Effector CD8-positive, alpha-beta T cell (primary cell): ENCODE results near the gene NR4A3.
"Not testable (repeated sequence)": the region's sequence is repeated elsewhere in the genome, so short reads cannot be mapped to it uniquely, and the experiment has no call there.

Source experiments
- DNase-seq: peaks from one replicate; lab custom pipeline; 2025; lab: John Stamatoyannopoulos, UW
- total RNA-seq, 4 experiments: gene quantifications; one replicate each; lab custom pipeline; 2026; lab: John Stamatoyannopoulos, UW

Gene NR4A3
- 5.1 to 48.4 (median 15.4) reads per million in 4 experiments for total RNA-seq

DNA sequence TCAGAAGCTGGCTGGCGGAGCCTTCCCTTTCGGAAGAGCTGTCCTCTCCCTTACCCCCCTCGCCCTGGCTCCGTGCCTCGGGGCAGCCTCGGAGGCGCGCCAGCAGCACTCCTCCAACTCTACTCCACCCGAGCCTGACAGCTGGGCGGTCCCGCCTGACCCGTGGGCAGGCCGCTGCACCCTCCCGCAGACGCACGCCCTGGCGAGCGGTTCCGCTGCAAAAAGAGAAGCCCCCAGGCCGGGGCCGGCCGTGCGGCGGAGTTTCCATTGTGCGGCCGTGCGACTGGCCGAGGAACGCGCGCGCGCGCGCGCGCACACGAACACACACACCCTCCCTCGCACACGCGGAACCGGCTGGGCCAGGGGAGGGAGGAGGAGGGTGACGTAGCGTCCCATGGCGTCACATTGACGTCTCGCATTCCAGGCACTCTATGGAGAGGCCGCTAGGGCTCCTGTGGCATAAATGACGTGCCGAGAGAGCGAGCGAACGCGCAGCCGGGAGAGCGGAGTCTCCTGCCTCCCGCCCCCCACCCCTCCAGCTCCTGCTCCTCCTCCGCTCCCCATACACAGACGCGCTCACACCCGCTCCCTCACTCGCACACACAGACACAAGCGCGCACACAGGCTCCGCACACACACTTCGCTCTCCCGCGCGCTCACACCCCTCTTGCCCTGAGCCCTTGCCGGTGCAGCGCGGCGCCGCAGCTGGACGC is at the start of gene NR4A3:
Gene NR4A3, plus strand, starts transcription at position 490 of the 713 bp plus-strand sequence. CDS start 6,158 bp downstream, outside the sequence.
- DNase-seq: peak; percentile 83

DNA sequence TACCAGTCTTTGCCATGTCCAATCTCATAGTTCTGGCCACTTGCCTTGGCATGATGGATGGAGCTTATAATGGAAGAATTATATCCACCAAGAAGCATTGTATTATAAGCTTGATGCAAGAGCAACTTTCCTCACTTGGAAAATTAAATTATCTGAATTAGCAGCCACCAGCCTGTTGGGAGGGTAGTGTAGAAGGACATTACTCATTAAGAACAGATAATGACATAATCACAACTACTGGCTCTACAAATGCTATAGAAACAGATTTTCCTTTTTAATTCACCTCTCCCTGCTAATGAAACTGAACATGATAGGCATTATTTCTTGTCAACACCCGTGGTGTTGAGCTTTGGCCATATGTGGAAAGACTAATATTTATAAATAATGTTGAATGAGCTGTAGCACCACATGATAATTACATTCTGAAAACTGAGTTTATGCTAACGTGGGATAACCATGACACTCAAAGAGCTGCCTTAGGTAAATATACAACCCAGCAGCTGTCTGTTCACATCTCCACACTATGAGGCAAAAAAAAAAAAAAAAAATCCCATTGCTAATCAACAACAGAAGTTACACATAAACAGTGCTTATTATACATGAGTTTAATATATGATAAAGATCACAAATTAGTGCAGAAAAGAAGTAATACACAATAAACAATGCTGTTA is 48.1 kb upstream of the NR4A3 start:
- no peak for DNase-seq

DNA sequence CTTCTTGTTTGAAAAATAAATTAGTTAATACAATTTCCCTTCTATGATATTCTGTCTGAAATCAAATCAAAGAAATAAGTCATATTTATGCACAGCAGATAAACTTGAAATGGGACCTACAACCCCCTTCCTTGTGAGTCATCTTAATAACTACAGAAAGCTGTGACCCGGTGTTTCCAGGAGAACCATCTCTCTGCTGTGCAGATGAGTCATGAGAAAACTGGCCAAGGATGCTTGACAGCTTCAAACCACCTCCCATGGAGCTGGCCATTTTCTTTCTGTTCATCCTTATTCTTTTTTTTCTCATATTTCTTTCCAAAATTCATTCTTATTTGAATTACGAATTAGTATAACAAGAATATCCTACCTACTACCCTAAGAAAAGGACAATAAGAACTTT is 43.4 kb upstream of the NR4A3 start:
- no peak for DNase-seq

DNA sequence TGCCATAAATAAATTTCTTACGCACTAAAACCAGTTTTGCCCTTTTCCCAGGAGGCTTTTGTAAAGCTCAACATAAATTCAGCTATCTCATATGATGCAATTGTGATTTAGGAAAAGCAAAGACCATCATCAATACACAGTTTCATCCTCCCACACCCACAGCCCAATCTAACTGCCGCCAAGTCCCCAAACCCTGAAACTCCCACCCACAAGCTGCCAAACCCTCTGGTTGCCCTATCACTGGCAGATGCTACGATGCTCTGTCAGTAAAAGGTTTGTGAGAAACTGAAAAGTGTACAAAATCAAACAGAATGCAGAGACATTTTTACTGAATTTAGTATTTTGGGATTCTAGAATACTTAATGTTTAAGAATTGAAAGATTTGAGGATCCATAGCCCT is 42.8 kb upstream of the NR4A3 start:
- no peak for DNase-seq

DNA sequence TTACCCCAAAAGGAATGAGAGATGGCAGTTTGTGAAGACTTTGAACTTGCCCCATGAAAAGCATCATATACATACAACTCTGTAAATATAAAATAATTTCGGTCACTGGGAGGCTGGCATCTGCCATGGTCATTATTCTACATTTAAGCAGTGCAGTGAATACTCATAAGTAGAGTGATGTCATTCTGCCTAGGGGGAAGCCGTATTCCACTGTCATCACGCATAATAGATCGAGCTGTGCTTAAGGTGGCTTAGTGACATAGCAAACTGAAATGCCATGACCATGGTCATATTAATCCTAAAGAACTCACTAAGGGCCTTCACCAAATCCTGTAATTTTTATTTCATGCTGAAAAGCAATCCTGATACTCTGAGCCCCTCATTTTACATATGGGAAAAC is 42.4 kb upstream of the NR4A3 start:
- no peak for DNase-seq

DNA sequence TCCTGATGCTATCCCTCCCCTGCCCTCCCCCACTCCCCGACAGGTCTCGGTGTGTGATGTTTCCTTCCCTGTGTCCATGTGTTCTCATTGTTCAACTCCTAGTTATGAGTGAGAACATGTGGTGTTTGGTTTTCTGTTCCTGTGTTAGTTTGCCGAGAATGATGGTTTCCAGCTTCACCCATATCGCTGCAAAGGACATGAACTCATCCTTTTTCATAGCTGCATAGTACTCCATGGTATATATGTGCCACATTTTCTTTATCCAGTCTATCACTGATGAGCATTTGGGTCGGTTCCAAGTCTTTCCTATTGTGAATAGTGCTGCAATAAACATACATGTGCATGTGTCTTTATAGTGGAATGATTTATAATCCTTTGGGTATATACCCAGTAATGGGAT is 39.3 kb upstream of the NR4A3 start:
- DNase-seq: not testable (repeated sequence)

DNA sequence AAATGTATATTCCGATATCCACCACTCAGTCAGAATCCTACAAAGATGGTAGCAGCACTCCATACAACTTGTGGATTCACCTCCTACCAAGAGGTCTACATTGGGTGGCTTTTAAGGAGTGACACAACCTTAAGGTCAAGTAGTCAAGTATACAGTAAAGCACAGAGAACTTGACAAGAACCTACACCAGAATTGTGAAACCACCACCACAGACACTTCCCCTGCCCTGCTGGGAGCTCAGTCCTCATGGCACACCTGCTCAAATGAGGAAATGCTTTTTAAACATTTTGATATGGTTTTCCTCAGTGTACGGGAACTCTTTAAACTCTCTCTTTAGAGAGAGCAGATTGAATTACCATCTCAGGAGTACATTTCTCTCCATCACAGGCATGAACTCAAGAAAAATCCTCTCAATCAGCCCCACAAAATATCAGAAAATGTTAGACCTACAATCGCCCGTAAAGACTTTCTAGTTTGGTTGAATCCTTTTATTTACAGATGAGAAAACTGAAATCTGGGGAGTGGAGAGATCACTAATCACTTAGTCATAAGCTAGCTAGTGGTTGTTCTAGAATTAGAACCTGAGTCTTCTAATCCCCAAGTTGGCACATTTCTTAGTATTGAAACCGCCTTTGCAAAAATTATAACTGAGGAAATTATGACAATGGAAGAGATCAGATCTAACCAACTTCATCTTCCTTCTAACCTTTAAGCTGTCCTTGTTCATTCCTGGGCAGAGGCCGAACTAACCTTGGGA is 38.5 kb upstream of the NR4A3 start:
- DNase-seq: no peak

DNA sequence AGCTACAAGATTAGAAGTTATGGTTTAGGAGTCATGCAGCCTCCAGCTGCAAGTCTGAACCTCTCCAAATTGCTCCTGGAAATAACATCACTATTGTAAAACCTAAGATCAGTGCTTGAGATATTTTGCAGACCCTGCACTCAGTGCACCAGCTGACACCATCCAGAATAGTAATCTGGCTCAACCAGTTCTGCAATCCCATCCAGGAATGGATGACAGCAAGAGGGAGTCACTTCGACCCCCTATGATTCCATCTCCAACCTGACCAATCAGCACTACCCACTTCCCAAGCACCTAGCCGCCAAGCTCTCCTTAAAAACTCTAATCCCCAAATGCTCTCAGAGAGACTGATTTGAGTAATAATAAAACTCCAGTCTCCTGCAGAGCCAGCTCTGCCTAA is 37.9 kb upstream of the NR4A3 start:
- no peak for DNase-seq

DNA sequence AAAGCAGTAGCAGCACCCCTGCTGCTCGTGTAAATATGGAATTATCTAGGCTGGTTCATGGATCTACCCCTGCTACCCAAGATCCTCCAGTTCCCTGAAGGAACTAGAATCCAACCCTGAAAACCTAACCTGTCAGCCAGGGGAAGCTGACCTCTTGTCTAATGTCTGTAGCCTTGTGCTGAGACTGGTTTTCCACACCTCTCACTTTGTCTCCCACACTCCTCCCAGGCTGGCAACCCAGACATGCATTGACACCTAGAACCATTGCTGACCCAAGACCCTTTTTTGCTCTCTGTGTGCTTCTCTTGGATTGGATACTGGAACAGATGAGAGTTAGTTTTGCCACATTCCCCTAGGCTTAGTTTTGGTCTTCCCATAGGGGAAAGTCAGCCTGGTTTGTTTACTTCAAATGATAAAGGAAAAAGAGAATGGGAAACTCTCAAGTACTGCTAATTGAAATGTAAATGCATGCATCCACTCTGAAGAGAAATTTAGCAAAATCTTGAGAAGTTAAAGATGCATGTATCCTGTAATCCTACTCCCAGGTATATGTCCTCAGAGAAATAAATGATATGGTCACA is 36.6 kb upstream of the NR4A3 start:
- no peak for DNase-seq

DNA sequence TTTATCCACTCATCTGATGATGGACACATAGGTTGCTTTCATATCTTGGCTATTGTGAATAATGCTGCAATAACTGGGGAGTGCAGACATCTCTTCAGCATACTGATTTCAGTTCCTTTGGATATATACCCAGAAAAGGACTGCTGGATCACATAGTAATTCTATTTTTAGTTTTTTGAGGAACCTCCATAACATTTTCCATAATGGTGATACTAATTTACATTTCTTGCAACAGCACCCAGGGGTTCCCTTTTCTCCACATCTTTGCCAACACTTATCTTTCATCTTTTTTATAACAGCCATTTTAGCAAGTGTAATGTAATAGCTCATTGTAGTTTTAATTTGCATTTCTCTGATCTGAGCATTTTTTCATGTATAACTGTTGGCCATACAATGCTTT is 34.1 kb upstream of the NR4A3 start:
- no peak for DNase-seq

DNA sequence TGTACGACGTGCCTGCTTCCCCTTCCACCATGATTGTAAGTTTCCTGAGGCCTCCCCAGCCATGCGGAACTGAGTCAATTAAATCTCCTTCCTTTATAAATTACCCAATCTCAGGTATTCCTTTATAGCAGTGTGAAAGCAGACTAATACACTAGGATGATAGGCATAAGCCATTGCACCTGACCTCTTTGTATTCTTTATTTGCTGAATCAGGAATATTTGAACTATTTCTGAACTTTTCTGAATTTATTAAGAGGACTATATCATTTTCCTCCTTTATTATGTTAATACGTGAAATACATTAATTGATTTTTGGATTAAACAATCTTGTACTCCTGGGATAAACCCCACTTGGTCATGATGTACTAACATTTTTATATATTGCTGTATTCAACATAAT is 28.2 kb upstream of the NR4A3 start:
- DNase-seq: no peak

DNA sequence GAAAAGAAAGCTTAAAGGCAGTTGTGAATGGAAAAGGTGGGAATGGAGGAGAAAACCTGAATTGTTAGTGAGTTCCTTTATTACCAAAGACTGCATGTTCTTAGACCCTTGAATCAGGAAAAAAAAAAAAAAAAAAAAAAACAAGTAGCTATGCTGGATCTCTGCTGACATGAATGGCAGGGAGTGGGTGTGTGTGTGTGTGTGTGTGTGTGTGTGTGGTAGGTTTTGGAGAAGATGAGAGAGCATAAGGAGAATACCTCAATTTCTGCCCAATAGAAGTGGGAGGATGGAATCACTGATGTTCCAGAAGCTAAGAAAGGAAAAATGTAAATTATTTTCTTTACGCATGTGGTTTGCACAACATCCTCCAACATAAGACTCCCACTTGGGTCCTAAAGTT is 25.5 kb upstream of the NR4A3 start:
- no peak for DNase-seq

DNA sequence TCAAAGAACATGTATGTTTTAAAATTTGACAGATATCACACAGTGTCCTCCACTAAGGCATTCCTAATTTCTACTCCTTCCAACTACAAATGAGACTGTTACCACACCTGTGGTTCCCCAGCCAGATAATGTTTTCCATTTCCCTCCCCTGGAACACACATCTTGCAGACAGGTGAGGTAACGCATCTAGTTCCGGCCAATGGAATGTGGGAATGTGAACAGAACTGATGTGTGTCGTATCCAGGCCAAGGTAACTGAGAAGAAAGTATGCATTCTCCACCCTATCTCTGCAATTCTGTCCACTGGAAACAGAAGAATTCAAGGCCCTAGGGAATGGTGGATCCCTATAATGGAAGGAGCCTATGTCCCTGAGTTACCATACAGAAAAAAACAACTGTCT is 19.9 kb upstream of the NR4A3 start:
- DNase-seq: no peak

DNA sequence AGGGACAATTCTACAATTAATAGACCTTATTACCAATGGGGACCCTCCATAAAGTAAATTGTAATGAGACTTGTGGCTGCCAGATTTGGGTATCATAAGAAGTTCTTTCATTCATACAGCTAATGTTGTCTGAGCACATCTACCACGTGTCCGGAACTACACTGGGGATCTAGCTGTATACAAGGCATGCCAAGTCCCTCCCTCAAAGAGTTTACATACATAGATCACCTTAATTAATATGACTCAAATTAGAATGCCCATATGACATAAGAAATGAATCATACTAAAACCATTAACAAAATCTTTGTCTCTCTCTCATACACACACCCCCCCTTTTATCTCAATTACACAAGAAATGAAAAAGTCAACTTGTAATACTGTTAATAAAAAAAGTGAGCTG is 18.0 kb upstream of the NR4A3 start:
- DNase-seq: no peak

DNA sequence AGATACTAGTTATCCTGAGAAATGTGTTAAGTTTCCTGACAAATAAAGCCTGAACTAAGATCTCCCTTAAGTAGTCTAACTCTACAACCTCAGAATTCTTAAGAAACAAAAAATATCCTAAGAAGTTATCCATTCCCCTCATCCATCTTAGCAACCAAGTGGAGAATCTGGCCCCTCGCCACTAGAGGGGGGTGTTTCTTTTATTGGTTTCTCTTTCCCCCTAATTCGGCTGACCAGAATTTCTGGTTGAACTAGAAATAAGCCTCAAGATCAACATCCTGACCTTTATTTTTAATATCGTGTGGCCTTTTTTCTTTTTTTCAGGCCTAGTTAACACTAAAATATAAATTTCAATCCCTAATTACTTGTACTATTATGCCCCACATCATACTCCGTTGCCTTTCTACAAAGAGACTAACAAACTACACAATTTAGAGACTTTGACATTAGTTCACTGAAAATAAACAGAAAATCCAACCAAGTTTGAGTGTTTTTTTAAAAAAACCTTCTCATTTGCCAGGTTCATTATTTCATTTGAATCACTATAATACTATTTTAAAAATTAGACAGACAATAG is 14.3 kb upstream of the NR4A3 start:
- DNase-seq: peak; percentile 45

DNA sequence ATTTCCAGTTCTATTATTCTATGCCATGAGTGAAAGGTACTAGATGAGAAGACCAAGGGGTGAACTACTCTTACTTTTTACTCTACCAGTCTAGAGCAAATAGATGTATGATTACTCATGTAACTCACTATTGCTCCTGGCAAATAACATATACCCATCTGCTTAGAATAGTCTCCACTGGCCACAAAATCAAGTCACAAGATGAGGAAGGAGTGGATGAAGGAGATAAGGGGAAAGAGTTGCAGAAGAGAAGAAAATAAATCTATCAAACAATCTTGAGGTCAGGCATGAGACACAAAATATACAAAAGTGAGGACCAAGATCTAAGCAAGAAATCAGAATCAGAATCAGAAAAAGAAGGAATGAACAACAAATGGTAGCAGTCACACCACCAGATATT is 13.7 kb upstream of the NR4A3 start:
- no peak for DNase-seq

DNA sequence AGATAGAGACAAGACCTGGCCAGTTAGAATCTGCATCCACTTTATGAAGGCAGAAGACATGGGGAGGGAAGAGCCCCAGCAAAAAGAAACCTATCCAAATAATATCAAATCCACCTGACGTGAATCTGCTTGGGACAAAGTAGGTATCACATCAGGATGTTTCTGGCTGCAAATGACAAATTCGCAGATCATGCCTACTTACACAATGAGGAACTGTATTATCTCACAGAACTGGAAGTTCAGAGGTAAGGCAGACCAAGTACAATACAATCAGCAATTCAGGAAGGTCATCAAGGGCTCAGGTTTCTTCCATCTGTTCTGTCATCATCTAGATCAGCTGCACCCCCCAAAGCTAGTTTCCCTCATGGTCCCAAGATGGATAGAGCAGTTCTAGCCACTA is 13.2 kb upstream of the NR4A3 start:
- no peak for DNase-seq

DNA sequence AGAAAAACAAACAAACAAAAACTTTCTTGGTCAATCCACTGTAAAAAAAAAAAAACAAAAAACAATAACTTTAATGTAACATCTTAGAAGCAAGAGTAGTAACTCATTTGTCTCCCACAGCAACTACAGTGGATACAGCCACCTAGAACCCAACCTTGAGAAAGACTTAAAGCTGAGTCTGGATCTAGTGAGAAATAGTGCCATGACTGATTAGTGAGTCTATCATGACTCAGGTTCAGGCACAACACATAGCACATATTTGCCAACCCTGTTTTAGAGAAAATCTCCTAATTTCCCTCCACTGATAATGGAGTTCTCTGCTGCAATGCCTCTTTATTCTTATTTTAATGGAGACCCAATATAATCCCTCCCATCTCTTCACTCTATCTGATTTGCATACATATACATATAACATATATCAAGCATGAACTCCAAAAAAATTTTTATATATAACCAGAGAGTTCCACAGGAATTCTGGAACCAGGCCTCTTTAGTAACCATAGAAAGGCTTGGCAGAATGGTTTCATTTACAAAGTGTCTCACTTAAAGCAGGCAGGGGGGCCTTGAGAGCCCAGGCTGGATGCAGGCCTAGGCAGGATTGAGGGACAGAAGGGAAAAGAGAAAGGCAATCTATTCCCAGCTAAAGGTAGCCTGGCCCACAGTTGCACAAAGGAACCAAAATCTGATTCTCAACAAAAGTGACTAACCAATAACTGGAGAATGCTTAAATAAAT is 11.9 kb upstream of the NR4A3 start:
- no peak for DNase-seq

DNA sequence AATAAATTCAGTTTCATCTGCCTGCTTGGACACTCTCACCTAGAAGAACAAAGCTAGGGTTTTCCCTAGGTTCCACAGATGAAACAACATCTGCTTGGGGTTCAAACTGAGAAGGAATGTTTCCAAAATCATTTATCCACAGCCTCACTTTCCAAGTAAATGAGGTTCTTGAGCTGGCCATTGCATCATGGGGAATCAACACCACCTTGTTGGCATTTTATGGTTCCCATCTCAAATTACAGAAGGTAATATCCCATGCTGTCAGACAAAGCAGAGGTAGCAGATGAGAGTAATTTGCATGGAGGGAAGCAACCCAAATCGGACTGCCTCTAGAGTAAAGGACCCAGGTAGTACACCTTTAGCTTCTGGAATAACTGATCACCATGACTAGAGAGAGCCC is 10.5 kb upstream of the NR4A3 start:
- no peak for DNase-seq

DNA sequence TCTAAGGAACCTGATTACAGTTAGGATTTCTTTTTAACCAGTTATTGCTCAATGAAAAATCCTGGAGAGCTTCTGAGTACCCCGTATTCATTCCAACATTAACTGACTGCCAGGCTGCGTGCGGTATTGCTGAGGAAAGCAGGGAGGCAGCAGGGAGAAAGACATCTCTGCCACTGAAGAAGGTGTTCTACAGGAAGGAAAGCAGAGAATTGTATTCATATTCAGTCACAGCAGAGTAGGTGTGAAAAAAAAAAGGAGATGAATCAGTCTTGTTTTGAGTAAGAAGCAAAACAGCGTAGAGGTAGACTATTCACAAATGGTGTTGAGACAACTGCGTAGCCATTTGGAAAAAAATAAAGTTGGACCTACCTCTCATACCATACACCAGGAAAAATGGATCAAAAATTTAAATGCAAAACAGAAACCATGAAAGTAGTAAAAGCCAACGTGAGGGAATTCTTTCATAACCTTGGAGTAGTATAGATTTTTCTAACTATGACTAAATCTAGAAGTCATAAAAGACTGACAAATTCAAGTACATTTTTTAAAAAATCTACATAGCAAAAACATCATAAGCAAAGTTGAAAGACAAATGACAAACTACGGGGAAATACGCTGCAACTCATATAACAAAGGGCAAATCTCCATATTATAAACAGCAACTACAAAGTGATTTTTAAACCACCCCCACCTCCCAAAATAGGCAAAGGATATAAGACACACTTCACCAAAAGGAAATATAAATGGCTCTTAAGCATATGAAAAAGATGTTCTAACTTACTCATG is 9.9 kb upstream of the NR4A3 start:
- DNase-seq: no peak

DNA sequence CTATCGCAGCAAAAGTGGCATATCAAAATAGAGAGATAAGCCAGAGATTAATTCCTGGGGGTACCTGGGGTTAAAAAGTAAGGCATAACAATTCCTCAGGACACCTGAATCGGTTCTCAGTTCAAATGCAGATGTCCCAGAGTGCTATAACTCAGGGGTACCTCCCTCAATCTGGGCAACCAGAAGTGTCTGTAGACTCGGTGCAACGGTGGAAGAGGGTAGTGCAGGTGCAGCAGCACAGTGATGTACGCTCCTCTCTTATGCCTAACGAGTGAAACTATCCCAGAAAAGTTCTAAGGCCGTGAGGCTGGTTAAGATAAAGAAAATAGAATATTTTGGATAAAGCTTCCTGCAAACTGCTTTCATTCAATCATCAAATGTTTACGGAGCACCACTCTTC is 7.9 kb upstream of the NR4A3 start:
- DNase-seq: no peak
